Stimulated activated CD4-positive, alpha-beta T cell treated with anti-CD3 and anti-CD28 coated beads, Interleukin-15, amount 100 ng/mL, for 48 hours (primary cell): ENCODE data around the gene SAMSN1.
A peak's percentile ranks its signal among the peaks of the same experiment; 100 is the strongest.
"Not testable (repeated sequence)": the region's sequence is repeated elsewhere in the genome, so short reads cannot be mapped to it uniquely, and the experiment has no call there.

Experiments used
- DNase-seq, 2 donors: peaks; one replicate each; pipeline ENCODE4 v3.0.0-alpha.2; 2020; ENCODE audit warnings: low read depth in 2 of 2

SAMSN1 gene

DNA sequence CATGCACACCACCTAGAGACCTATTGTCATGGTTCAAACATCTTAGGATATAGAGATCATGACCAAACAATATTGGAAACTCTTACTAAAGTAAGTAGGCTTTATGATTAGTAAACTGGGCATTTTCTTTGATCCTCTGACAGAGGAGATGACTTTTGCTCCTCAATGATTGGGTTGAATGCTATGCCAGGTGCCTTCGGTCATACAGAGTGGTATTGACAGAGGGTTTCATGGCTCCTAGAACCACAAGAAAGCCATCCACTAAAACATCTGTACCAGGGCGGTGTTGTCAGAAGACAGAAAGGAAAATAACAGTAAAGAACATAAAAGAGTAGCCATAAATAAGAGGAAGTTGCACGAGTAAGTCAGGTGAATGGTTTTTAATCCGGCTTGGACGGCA, 20.8 kb upstream of the SAMSN1 start:
- no peak for DNase-seq

- no peak for DNase-seq
Measured at GRCh38 chr21:14562959-14563358, 16.8 kb upstream of the SAMSN1 start.

- DNase-seq: no peak
Measured at GRCh38 chr21:14560555-14560954, 14.4 kb upstream of the SAMSN1 start.

DNA sequence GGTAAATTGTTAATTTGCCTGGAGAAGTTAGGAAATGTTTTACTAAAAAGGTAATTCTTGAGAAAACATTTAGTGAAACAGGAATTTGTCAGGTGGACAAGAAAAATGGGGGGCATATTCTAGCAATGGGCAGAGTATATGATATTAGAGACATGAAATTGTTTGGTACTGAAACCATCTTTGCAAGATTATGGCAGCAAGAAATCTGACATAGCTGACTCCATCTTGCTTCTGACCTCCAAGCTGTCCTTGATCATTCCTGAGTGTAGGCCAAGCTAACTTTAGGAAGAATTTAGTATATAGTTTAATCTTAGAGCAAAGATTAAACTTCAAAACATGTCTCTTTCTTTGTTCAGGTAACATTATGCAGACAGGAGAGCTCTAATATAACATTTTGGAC, 14.0 kb upstream of the SAMSN1 start:
- no peak for DNase-seq

DNA sequence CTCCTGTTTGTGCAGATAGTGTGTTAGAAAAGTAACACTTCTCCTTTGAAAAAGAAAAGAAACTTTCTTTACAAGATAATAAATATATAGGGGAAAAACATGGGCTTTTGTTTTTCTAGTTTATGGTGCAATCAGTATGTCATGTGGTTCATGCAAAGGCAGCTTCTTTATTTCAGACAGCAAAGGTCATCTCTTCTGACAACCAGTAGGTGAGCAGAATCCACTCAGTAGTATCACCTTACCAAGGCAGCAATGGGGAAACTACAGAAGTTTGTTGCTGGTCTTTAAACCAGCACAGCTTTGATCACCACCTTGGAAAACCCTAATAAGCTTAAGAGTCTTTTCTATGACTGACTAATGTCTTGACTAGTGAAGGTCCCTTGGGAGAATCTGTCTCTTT, 13.0 kb upstream of the SAMSN1 start:
- no peak for DNase-seq

DNA sequence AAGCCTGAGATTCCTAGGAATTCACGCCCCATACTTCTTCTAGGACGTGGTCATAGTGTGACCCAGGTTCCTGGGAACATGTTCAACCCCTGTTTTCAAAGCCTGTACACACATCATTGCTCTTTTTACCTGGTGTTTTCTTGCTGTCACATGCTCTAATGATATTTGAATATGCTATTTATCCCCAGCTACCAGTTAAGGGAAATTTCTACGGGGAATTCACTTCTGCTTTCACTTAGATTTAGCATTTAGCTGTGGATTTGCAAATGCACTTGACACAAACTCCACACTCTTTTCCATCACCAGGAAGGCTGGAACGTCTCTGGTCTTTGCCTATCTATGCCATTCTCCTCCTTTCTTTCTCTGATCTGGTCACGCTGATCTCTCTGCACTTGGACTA, 11.3 kb upstream of the SAMSN1 start:
- DNase-seq: no peak

DNA sequence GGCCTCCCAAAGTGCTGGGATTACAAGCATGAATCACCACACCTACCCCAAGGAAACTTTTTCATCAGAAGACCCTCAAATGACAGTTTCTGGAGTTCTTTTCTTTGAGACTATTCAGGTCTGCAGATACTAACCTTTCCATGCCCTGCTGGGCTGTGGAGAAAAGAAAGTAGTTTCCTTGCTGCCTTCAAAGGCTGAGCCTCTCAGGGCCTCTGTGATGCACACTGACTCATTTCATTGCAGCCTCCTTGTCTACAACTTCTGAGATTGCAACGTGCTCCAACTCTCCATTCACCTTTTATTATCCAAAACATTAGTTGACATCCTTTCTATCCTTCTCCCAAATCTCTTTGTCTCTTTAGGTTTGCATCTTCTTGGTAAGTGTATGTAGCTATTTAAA, 8.8 kb upstream of the SAMSN1 start:
- DNase-seq: peak in 1 of 2 donors; percentile 21

GRCh38 chr21:14553422-14553821, 7.3 kb upstream of the SAMSN1 start:
- no peak for DNase-seq

- DNase-seq: no peak
Measured at GRCh38 chr21:14551741-14552140, 5.6 kb upstream of the SAMSN1 start.

DNA sequence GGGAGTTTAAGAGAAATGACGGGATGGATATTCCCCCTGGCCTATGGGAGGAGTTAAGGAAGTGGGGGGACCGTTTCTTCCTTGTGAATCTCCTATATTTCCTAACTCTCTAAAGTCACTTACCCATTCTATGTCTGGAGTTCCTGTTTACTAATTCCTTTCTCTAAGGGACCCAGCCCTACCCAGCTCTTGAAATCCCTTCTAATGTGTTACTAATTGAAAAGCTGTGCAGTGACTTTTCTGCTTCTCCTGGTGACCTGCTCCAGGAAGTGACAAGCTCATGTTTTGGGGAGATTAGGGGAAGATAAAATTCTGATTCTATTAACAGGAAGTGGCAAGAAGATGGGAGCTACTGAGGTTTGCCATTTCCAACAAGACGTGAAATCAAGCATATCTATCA, 4.0 kb upstream of the SAMSN1 start:
- no peak for DNase-seq

DNA sequence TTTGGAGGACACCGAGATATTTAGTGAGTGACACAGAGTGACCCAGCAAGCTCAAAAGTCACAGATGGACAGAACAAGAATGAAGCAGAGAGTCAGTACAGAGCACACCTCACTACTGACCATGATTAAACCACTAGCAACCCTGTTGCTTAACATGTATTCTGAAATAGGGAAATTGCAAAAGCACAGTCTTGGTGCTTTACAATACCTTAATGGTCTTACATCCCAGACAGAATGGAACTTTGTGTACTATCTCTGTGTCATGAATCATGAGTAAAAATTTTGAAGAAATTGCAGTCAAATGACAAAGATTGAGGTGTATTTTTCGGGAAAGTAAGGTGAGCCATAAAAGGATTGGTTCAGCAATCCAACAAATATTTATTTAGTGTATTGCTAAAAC, 2.7 kb upstream of the SAMSN1 start:
- no peak for DNase-seq

DNA sequence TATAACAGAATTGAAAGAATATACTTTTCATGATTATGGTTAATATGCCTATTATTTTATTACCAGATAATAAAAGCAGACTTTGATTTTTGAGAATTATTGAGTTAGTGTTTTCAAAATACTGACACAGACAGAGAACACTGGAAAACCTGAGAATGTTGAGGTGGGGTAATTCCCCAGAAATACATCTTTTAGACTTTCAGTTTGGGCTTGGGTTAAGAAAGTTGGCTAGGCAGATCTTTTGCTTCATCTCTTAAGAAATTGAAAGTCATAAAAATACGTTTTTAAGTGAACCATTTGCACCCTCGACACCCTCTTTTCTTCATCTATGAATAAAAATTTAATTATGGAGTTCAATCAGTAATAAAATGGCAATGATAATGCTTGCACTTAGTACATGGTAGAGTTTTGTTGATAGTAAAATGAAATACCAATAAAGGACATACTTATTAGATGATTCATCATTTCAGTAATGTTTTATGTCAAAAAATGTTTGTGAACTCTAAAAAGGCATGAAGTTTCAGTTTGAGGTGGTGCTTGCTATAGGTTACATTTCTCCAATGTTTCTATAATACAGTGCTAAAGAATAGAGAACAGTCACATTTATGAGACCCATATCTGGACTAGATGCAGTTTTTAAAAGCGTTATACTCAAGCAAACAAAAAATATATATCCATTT, 1.9 kb upstream of the SAMSN1 start:
- no peak for DNase-seq

GRCh38 chr21:14546719-14547118, 604 bp upstream of the SAMSN1 start:
- DNase-seq: not testable (repeated sequence)

DNA sequence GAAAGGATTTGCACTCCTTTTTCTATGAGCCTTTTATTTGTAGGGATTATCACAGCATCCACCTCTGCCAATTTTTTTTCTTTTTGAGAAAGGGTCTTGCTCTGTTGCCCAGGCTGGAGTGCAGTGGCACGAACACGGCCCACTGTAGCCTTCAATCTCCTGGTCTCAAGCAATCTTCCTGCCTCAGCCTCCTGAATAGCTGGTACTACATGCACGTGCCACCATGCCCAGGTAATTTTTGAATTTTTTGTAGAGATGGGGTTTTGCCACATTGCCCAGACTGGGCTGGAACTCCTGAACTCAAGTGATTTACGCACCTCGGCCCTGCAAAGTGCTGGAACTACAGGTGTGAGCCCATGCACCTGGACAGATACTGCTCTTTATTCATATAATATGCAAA, 2.1 kb downstream of the SAMSN1 start:
- no peak for DNase-seq

GRCh38 chr21:14542638-14543037, 3.5 kb downstream of the SAMSN1 start:
- DNase-seq: no peak

DNA sequence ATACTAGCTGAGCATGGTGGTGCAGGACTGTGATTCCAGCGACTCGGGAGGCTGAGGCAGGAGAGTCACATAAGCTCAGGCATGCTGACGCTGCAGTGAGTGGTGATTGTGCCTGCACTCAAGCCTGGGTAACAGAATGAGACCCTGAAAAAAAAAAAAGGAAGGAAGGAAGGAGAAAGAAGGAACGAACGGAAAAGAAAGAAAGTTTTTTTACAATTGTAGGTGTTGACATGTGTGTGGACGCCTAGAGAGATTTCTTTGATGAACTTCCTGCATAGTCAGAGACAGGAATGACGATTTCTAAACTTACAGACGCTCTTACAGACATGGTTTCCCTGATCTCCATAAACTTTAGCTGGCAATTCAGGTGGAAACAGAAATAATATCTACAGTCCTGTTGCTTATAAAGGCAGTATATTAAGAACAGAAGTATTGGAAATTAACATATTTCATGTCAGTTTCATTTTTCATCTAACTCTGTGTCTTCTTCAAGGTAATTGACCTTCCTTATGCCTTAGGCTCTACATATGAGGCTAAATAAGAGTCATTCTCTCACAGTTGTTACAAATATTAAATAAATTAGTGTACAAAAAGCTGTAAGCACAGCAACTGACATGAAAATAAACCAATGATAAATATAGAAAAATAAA, 4.1 kb downstream of the SAMSN1 start:
- no peak for DNase-seq

- no peak for DNase-seq
Measured at GRCh38 chr21:14538483-14538882, 7.6 kb downstream of the SAMSN1 start.

GRCh38 chr21:14536929-14537328, 9.2 kb downstream of the SAMSN1 start:
- DNase-seq: no peak

GRCh38 chr21:14535702-14536101, 10.4 kb downstream of the SAMSN1 start:
- DNase-seq: no peak

GRCh38 chr21:14533499-14534428, 12.4 kb downstream of the SAMSN1 start:
- DNase-seq: no peak

DNA sequence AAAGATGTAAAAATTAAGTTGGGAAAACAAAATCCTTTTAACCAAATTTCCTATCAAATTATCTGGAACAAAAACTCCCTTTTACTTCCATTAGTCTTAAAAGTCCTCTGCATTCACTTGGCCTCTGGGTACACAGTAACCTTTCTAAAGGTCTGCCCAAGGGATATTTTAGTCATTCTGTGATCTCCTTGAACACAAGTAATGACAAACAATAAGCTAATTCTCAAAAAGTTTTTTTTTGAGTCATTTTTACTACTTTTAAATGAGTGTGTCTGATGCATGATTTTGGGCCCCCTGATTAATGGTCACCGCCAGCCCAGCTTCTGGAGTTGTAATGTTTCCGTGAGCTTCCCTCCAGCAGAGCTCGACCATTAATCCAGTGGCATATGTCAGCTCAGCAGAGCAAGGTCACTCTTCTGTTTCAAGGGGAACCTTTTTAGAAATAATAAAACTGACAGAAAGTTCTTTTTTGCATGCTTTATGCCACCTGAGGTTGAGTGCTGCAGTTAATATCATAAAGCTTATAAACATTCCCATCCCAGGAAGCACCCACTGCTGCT, 14.3 kb downstream of the SAMSN1 start:
- no peak for DNase-seq

- DNase-seq: no peak
Measured at GRCh38 chr21:14530592-14530991, 15.5 kb downstream of the SAMSN1 start.
